ENCODE results near the gene LSM14B.

- TF ChIP-seq CTCF (conservative IDR thresholded peaks at IDR 0.05) (no peak), ZFX (IDR thresholded peaks at IDR 0.05) (no peak)
These were observed 29.6 kb downstream of the LSM14B start for GRCh38 chr20:62151835-62152364.
